Stimulated activated CD4-positive, alpha-beta T cell treated with anti-CD3 and anti-CD28 coated beads, Interleukin-2, amount 100 ng/mL, for 24 hours (primary cell): ENCODE measurements around the gene KIAA1614.

Experiments used
- DNase-seq, 2 donors: peaks; one replicate each; pipeline ENCODE4 v3.0.0-alpha.2; 2020

KIAA1614 gene

DNA sequence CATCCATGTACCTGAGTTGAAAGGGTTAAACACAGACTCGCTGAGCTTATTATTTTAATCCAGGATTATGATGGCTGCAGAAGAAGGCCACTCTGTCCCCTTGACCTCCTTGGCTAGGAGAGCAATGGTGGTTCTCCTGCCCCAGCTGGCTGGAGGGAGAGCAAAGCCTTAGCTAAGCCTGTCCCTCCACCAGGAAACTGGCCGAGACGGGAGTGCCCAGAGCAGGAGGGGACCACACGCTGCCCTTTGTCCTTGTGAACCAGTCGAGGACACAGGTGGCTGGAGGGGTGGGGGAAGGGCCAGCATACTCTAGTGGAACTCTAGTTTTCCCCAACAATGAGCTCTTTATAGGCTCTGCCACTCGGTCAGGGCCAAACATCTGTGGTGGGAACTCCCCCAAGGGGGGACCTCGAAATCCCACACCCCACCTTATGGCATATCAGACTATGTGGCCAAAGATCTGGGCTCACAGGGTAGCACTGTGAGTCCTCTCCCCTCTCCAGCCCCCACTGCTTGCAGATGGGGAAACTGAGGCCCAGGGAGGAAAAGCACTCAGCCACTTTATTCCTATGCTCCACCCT lies 12.9 kb downstream of the KIAA1614 start:
- DNase-seq, result no peak

DNA sequence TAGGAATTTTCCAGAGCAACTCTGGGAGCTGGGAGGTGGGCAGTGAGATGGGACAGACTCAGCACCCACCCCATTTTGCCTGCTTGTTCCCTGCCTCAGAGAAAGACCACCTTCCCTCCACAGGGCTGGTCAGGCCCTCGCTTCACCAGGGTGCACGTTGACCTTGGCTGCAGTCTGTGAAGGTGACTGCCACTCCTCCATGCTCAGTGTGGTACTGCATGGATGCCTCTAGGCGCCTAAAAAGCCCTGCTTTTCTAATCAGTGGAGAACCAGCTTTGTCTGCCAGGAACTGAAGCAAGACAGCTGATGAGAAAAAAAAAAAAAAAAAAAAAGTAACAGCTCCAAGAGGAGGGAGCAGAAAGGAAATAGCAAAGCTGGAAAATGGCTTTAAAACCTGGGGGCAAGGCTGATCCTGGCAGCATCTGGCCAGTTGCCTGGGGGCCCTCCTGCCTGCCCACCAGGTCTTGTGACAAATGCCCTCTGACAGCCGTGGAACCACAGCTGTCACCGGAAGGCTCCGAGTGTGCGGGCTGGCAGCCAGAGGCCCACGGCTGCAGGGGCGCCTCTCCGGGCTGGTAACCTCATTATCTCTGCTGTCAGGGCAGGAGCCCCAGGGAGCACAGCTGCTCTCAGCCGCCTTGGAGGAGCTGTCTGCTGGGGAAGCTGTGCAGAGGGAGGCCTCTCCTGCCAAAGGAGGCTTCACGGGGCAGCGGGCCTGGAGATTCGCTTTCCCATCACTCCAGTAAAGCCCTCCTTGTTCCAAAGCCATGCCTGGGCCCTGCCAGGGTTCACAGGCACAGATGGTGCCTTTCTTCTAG lies 13.7 kb downstream of the KIAA1614 start:
- DNase-seq, result peak in 1 of 2 donors; percentile 19

DNA sequence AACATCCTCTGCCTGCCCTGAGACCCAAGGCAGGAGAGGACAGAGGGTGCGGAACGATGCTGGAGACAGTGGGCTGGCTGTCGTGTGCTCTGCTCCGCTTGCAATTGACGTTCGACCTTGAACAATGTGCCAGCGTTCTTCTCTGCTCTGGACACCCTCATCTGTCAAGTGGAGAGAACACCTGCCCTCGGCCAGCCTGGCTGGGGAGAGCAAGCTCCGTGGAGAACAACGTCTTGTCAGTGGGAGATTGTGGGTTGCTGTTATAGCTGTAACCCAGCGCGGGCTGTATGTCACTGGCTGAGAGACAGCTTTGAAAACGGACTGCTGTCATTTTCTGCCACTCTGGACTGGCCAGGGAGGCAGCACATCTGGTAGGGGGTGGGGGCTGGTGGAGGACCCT lies 14.7 kb downstream of the KIAA1614 start:
- no peak for DNase-seq

DNA sequence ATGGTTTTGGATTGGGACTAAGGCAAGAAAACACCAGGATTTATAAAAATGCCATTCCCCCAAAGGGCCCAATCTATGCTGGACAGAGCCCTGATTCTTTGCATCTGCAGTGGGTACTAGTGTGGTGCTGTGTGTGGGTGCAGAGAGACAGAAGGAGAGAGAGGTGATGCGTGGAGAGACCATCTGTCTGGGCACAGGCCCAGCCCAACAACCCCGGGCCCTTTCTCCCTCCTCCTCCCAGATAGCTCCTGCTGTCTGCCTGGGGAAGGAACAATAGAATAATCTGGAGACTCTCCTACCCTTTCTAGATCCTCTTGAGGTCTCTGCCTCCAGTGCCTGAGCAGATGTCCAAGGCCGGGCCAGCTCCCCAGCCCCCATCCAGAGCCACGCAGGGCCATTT lies 15.1 kb downstream of the KIAA1614 start:
- no peak for DNase-seq

DNA sequence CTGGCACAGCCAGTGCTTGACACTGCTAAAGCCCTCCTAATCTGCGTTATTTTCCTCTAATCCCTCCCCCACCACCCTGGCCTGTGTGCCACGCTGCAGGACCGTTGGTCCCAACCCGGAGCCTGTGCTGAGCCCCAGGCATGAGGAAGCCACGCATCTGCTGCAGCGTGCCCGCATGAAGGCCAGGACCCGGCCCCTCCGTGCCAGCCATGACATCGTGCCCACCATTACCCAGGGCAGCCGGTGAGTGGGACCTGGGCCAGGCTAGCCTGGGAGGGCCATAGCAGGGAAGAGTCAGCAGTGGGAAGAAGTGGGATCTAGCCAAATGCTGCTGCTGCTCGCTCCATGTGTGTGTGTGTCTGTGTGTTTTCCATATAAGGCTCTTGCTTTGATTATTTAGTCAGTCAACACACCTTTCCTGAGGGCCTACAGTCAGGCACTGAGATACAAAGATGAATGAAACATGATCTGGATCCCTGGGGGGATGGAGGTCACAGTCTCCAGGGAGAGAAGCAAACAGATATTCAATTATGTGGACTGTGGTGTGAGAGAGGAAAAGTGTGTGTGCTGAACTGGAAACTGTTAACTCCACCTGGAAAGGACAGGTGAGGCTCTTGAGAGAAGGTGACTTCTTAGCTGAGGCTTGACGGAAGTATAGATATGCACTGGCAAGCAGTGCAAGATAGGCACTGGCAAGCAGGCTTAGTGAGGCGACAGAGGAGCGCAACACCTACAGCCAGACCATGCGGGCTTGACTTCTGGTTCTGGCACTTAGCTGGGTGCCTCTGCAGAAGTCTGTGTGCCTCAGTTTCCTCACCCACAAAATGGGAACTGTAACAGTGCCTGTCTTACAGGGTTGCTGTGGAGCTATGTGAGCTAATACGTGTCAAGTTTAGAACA lies 15.9 kb downstream of the KIAA1614 start:
- no peak for DNase-seq

DNA sequence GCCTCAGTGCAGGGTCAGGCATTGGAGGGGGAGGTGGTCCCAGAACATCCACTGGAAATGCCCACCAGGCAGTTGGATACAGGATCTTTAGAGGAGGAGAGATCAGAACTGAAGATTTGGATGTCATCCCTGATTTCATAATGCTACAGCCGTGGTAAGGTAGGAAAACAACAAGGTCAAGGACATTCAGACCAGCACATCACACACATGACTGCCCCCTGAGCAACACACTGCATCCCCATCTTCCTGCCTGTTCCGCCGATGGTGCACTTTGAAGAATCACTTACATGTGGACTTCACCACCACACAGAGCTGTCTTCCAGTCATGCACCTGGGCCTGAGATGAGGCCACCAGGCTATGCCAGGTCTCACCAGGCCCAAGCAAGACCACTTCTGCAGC lies 16.7 kb downstream of the KIAA1614 start:
- no peak for DNase-seq

DNA sequence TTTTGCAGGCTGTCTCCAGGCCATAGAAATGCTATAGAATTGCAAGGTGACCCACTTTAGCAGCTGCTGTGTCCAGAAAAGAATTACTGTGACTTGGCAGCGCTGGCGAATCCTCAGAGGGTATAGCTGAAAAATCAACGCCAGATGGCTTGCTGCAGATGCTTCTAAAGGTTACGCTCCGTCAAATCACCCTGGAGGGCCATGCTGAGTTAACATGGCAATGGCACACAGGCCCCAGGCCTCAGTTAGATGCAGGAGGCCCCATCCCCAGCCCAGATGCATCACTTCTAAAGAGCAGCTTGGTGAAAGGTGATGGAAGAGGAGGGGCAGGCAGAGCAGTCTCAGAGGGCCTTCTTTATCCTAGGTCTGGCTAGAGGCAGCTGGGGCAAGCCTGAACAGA lies 18.0 kb downstream of the KIAA1614 start:
- no peak for DNase-seq

DNA sequence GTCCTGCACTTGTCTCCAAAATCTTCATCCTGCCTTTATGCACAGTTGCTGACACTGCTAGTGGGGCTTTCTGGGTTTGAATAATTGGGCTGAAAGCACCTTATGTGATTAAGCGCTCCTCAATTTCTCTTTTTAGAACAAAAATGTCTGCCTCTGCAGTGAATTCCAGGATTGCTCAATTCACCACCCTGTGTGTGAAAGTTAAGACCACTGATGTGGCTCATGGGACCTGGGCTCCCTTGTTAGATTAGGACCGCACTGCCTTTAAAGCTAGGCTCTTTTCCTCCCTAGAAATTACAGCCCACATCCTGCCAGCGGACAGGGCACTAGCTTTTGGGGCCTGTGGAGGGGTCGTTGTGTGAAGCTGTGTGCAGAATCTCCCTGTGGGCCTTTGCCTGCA lies 18.8 kb downstream of the KIAA1614 start:
- no peak for DNase-seq

DNA sequence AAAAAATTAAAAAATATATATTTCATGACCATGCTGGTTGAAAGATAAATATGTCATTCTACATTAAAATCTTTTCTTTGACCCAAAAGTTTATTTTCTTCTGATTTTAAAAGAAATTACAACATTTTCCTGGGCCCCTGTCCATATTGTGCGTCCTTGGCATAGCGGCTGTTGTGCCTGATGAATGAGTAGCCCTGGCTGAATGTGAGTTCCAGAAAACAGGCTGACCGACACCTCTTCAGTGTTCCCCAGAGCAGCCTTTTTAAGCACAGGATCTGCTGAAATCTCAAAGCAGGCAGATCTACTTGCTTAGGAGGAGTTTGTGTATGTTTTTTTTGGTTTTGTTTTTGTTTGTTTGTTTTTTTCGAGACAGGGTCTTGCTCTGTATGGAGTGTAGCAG lies 19.7 kb downstream of the KIAA1614 start:
- no peak for DNase-seq

DNA sequence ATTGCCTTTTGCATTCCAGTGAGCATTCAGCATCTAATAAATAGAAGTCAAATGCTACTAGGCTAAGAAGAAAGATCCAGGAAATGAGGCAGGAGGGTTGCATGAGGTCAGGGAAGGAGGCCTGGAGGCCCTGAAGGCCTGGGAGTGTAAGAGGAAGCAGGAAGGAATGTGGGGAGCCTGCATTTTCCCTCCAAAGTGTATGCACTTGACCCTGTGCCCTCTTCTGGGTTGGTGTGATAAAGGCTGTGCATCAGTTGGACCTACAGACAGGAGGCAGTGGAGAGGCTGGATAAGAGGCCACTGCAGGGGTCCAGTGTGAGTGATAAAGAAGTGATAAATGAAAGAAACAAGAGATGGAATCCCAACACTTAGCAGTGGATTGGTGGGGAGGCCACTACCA lies 20.4 kb downstream of the KIAA1614 start:
- no peak for DNase-seq

DNA sequence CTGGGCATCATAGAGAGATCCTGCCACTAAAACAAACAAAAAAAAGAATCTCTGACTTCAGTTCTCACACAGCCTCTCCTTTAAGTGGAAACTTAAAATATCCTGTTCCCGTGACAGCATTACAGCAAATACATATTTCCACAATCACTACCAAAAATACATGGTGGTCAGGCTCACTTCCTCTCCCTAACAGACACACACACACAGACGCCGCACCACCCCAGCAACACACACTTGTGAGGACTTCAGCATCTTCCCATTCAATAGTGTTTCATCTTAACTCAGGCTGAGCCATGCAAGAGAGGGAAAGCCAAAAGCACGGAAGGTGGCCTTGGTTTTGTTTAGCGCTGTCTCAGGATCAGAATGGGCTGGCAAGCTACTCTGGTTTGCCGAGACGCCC lies 21.9 kb downstream of the KIAA1614 start:
- no peak for DNase-seq

DNA sequence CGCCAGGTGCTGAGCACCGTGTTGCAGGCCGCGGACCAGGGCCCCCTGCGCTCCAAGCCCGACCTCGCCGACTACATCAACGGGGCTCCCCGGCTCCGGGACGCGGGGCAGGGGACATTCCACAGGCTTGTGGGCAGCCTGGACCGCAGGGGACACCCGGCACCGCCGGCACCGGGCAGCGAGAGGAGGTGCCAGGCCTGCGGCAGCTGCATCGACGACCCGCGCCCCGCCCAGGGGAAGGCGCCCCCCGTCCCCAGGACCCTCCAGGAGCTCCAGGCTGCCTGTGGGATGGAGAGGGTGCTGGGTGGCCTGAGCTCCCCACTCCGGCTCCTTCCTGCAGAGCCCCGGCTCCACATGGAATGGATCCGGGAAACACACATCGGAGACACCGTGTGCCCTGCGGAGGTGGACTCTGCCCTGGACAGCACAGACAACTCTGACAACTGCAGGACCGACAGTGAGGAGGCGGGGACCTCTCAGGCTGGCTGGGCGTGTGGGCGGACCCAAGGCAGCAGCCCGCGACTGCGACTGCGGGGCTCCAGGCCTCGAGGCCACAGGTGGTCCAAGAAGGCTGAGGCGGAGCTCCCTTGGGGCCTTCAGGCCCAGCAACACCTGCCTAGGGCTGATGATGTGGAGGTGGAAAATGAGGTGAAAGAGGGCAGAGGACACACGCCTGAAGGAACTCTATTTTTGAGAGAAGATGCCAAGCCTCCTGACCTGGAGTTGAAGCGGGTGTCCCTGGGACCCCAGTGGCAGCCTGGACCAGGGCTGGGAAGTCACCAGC lies 22.8 kb downstream of the KIAA1614 start:
- no peak for DNase-seq

DNA sequence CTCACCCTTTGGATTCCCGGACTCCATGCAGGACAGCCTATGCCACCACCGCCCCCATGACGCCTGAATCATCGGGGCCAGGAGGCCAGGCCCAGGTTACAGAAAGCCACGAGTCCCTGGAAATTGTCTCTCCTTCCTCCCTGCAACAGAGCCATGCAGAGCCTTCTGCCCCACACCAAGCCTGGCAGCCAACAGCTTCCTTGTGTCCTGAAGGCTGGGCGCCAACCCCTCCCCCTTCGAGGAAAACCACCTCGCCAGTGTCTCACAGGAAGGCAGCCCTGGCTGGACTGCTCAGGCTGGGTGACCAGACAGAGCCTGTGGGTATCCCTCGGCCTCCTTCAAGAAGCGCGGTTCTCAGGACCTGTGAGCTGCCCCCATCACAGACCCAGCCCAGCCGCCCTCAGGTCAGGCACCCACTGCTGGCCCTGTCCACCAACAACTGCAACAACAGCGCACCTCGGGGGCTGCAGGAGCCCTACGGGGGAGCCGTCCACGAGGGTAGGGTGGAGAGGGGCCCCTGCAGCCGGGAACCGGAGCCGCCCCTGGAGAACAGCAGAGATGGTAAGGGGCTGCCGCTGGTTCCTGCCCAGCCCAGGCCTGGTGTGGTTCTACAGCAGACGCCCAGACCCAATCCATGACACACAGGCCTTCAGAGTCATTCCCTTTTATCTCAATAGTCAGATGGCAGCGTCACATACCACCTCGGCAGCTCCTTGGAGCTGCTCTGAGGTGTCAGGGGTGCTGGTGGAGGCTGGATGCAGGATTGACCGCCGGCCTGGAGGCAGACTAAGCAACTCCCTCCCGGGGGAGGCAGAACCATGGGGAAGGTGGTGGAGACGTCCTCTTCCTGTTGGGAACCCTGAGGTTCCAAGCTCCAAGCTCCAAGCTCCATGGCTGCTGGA lies 23.7 kb downstream of the KIAA1614 start:
- DNase-seq, result no peak

DNA sequence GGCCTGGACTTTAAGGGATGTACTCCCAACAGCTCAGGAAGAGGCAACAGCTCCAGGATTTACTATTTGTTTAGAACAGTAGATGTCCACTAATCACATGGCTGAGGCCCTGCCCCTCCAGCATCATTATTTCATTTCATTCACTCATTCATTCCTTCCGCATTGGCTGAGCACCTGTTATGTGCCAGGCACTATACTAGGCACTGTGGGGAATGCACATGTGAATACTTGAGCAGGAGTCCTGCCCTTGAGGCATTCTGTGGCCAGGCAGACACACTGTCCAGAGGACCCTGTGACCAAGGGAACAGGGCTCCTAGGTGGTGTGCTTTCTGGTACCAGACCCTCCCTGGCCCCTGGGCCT lies 24.3 kb downstream of the KIAA1614 start:
- DNase-seq, result no peak

DNA sequence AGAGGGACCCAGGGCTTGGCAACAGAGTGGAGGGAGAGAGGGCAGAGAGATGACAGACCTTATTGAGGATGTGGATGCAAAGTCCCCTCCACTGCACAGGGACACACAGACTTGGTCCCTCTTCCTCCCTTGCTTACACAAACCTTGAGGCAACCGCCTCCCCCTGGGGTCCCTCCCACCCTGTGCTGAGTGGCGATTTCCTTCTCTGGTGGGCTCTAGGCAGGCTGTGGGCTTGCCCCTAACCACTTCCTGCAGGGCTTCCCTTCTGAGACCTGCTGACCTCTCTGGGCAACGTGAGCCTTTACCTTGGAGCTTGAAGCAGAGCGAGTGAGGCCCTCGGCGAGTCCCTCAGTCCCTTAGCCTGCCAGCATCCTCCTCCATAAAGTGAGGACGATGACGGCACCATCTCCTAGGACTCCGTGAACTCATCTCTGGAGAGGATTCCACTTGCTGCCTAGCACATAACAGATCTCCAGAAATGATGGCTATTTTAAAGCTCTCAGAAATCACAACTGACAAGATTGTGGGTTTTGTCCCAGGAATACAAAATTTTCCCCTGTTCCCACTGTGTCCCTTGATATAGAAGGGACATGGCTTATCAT lies 25.0 kb downstream of the KIAA1614 start:
- no peak for DNase-seq

DNA sequence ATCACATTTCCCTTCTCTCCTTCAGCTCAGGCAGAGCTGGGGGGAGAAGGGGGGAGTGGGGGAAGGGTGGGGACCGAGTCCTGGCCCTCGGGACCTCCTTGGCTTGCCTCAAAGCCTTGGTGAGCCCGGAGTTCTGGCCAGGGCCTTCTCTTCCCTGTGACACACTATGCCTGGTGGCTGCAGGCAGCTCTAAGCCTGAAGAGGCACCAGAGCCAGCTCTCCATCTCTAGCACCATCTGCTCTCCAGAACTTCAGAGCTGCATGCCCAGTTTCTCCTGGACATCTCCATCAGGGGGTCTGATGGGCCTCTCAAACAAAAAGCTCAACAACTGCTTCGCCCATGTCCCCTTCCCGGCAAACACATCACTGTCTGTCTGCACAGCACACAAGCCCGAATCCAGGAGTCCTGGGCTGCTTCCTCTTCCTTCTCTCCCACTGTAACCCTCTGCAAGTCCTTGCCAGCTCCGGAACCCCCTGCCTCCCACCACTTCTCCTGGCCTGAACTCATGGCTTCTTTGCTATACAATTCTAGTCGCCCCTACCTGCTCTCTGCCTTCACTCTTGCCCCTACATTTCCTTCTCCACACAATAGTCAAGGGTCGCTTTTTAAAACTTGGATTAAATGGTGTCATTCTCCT lies 26.5 kb downstream of the KIAA1614 start:
- no peak for DNase-seq

DNA sequence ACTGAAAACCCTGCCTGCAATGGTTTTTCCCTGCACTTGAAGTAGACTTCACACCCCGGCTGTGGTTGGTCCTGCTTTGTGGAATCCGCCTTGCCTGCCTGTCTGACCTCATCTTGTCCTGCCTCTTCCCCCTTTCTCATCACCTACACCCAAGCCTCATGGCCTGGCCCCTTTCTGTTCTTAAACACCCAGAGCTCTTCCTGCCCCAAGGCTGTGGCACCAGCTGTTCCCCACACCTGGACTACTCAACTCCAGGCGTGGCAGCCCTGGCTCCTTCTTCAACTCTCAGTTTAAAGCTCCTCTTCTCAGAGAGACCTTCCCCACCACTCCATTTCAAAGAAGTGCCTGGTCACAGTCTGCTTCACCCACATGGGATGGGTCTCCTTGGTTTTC lies 27.0 kb downstream of the KIAA1614 start:
- DNase-seq, result no peak

DNA sequence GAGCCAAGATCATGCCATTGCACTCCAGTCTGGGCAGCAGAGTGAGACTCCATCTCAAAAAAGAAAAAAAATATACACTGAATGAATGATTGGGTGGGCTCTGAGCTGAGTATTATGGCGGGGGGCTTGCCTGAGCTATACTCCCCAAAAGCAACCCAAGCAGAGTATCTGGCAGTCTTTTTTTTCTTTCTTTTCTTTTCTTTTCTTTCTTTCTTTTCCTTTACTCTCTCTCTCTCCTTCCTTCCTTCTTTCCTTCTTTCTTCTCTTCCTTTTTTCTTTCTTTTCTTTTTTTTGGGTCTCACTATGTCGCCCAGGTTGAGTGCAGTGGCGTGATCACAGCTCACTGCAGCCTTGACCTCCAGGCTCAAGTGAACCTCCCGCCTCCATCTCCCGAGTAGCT lies 27.7 kb downstream of the KIAA1614 start:
- no peak for DNase-seq

DNA sequence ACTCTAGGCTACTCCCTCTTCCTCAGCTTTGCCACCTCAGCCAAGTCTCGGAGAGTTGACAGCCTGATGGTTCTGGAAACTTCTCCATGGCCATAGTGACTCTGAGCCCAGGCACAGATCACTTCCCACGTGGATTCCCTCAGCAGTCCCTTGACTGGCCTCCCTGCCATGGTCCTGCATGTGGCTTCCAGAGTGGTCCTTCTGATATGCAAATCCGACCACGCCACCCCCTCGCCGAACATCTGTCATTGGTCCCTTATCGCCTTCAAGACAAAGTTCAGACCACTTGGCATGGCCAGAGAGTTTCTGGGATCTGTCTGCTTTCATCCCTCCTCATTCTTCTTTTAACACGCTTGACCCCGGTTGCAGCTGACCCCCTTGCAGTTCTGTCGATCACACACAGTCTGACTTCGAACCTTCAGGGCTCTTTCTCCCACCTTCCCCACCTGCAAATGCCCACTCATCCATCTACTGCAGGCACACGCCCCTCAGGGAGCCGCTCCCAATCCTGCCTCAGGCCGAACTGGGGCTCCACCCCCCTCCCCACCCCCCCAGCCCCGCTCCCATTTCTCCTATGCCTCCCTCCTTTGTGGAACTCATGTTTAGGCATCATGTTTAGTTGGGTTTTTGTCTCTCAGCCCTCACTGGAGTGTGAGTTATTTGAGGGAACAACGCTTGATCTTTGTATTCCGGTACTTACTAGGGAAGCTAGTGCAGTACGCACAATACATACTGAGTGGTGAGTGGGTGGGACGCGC lies 29.0 kb downstream of the KIAA1614 start:
- DNase-seq, result no peak

DNA sequence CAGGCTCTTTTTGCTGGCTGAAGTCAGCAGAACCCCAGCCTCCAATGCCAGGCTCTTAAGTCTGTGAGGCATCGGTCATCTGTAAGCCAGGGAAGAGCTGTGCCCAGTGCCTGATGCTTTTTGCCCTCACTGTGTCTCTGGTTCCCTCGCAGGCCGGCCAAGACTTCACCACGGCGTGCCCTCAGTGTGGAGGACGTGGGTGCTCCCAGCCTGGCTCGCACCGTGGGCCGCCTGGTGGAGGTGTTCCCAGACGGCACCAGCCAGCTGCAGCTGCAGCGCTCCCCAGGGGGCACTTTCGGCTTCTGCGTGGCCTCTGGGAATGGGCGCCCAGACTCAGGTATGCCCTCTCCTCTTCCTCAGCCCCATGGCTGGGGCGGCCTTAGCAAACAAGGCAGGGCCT lies 32.5 kb downstream of the KIAA1614 start:
- DNase-seq, result no peak
